Adrenal gland (tissue), 12 donors: Measurements from ENCODE around the gene MCF2L. TPM values are rescaled to one million over a fixed set of nuclear protein-coding genes. Genes with fewer than 3 reads are reported as not detected.

Source experiments
- DNase-seq, 7 donors: peaks; one replicate each; pipeline ENCODE4 v3.0.0-alpha.2; 2019 to 2020
- H3K27ac ChIP-seq, 5 donors: fragments of 200-600 bp; sonication (generic) in 4 of 5; 1 replicate in 3 of 5; 2 replicates in 2 of 5; pipeline versions ENCODE4 v1.5.1 to v1.8.0; 2016 to 2020; ENCODE audit warnings: mild to moderate bottlenecking in 1 of 5
- H3K27me3 ChIP-seq: fragments of 200-600 bp; 2 replicates; pipeline ENCODE4 v1.8.0; 2021
- H3K36me3 ChIP-seq, 2 donors: fragments of 200-600 bp; replicated peaks in 1 of 2; 1 replicate in 1 of 2; 2 replicates in 1 of 2; pipeline versions ENCODE4 v1.5.1 to v1.8.0; 2018 to 2022
- H3K4me1 ChIP-seq, 2 donors: fragments of 200-600 bp; replicated peaks in 1 of 2; 1 replicate in 1 of 2; 2 replicates in 1 of 2; pipeline versions ENCODE4 v1.5.1 to v1.8.0; 2018 to 2021
- H3K4me3 ChIP-seq, 4 donors: fragments of 200-600 bp; sonication (generic) in 3 of 4; one replicate each; pipeline ENCODE4 v1.5.1; 2016 to 2018
- H3K9me3 ChIP-seq, 3 donors: fragments of 200-600 bp; sonication (generic) in 1 of 3; replicated peaks in 1 of 3; 1 replicate in 2 of 3; 2 replicates in 1 of 3; pipeline versions ENCODE4 v1.5.1 to v1.8.0; 2016 to 2021
- POLR2A ChIP-seq, 2 donors: fragments of 450-650 bp; IDR thresholded peaks; one replicate each; pipeline ENCODE4 v1.6.1; 2017; ENCODE audit warnings: antibody characterized with exemption in 2 of 2, mild to moderate bottlenecking in 2 of 2, moderate library complexity in 1 of 2
- WGBS, 4 donors: extraction: QIAGEN DNeasy Blood & Tissue Kit in 2 of 4; methylation state at CpG; one replicate each; pipeline versions ENCODE4 v1.1.5 to v1.1.7; 2013 to 2017; 5-methylcytosine and 5-hydroxymethylcytosine counted together
- intact Hi-C, 2 donors: fragments of 100-400 bp; cut with DNase I; formaldehyde crosslinking; loops; one replicate each; pipeline versions ENCODE4 v1.14.1 to v1.15.0; 2022 to 2023
- polyA plus RNA-seq, 3 donors: library from polyadenylated mRNA; stranded (reverse); fragments of 200-250 nt in 2 of 3; fragments of 350-450 nt in 1 of 3; fragmentation: Illumina TruSeq in 1 of 3; extraction: RNeasy Lipid Tissue Mini Kit (QIAGEN cat#74804) in 1 of 3; gene quantifications; one replicate each; pipeline ENCODE4 v1.2.3, GENCODE V29; 2013 to 2014
- total RNA-seq, 9 donors: library from RNA; depleted of rRNA in 4 of 9; stranded (reverse); fragments of >200 nt in 4 of 9; fragments of 120-200 nt in 1 of 9; fragmentation: NEBNext Ultra II Directional in 1 of 9; extraction: Animal tissue kit (Norgen Biotek cat#: 25700) in 1 of 9; gene quantifications; one replicate each; pipeline versions ENCODE4 v1.1.0 to v1.2.4, GENCODE V29; 2013 to 2023
- TF ChIP-seq, protein P1 (sequence below), 6 experiments: fragments of 450-650 bp in 4 of 6; fragments of 200-600 bp in 2 of 6; sonication (generic) in 1 of 6; IDR thresholded peaks; 1 replicate in 5 of 6; 2 replicates in 1 of 6; pipeline versions ENCODE4 v1.5.1 to v1.8.0; 2016 to 2021; ENCODE audit warnings: antibody characterized with exemption in 6 of 6, mild to moderate bottlenecking in 2 of 6, moderate library complexity in 1 of 6
- donor health status: healthy with polysubstance abuse.
- donor health status: Bipolar disorder and iron deficiency.
- donor health status: DM: yes; HTN: yes; CAD: no.
- donor health status: DM: no; HTN: no; CAD: no.
- donor health status: DM: no; HTN: no; CAD: no.
- donor health status: DM: yes; HTN: yes; CAD: no.

MCF2L gene
- total and polyA plus RNA-seq, 12 donors, result 7.6 to 49.0 (median 15.3) TPM

DNA sequence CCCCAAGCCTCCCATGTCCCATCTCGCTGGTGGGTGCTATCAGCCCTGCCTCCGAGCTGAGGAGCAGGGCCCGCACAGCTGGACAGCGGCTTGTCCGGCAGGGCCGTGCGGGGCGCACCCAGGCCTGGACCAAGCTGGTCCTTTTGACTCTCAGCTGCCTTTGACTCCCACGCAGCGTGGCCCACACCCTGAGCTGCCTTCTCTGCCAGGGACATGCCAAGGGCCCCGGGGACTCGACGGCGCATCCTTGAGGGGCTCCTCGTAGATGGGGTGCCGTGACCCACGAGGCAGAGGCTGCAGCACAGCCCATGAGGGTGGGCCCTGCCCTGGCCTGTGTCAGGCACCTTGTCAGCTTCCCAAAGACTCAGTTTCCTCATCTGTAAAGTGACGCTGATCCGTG lies 97.7 kb downstream of the MCF2L start:
- Histone ChIP-seq H3K9me3 (no peaks in the 10 kb centered on the region), H3K4me3 (no peak overlapping the region), H3K4me1 (no peaks in the 10 kb centered on the region), H3K27me3 (no peaks in the 10 kb centered on the region), H3K27ac (no peak overlapping the region), H3K36me3 (no peaks in the 10 kb centered on the region)
- 83 to 91% (median 91%) methylated on average over 11 to 19 of the region's 19 CpGs; no CpG with 5 or more reads in 1 of the 4 donors for WGBS, 4 donors
- intact Hi-C loops, result no loop called here
- no peak for DNase-seq
- no peak for TF ChIP-seq POLR2A (IDR thresholded peaks at IDR 0.05)
- TF ChIP-seq, protein P1, sequence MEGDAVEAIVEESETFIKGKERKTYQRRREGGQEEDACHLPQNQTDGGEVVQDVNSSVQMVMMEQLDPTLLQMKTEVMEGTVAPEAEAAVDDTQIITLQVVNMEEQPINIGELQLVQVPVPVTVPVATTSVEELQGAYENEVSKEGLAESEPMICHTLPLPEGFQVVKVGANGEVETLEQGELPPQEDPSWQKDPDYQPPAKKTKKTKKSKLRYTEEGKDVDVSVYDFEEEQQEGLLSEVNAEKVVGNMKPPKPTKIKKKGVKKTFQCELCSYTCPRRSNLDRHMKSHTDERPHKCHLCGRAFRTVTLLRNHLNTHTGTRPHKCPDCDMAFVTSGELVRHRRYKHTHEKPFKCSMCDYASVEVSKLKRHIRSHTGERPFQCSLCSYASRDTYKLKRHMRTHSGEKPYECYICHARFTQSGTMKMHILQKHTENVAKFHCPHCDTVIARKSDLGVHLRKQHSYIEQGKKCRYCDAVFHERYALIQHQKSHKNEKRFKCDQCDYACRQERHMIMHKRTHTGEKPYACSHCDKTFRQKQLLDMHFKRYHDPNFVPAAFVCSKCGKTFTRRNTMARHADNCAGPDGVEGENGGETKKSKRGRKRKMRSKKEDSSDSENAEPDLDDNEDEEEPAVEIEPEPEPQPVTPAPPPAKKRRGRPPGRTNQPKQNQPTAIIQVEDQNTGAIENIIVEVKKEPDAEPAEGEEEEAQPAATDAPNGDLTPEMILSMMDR (IDR thresholded peaks at IDR 0.05), result no peak

DNA sequence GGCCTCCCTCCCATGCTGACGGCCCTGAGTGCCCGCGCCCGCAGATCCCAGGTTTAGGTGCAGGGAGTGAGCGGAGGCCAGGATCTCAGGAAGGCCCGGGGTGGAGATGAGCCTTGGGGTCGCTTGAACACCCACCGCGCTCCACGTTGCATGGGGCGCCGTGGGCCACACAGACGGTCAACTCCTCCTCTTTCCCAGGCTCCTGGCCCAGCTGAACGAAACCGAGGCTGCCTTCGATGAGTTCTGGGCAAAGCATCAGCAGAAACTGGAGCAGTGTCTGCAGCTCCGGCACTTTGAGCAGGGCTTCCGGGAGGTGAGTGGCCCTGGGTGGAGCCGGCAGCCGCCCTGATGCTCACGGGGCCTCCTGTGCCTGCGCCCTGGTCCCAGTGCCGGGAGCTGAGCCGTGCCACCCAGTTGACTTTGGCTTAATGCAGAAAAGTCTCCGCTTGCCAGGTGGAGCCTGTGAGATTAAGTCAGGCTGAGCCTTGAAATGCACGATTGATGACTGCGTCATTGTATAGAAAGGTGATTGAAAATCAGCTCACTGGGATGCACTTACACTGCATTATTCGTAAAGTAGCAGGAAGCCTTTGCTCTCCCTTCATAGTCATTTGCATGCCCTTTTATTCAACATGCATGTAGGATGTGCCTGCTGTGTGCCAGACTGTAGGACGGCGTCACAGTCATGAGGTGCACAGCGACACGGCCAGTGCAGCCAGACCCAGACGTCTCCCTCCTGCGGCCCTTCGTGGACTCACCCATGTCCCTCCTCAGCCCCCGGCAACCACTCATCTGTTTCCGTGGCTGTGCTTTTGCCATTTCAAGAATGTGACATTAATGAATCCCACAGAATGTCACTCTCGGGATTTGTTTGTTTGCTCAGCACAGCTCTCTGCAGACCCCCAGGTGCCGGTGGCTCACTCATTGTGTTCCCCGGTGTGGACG lies 101.1 kb downstream of the MCF2L start:
- no peaks in the 10 kb centered on the region for H3K9me3 ChIP-seq
- H3K4me1 ChIP-seq, result no peaks in the 10 kb centered on the region
- no peak overlapping the region for H3K27ac ChIP-seq
- DNase-seq, result no peak
- H3K27me3 ChIP-seq, result no peaks in the 10 kb centered on the region
- intact Hi-C loops, result no loop called here
- H3K36me3 ChIP-seq, result no peaks in the 10 kb centered on the region
- 82 to 89% (median 86%) methylated on average over 32 to 41 of the region's 41 CpGs for WGBS, 4 donors
- no peak overlapping the region for H3K4me3 ChIP-seq
- TF ChIP-seq POLR2A (IDR thresholded peaks at IDR 0.05), result no peak
- TF ChIP-seq, protein P1 (IDR thresholded peaks at IDR 0.05), result no peak

DNA sequence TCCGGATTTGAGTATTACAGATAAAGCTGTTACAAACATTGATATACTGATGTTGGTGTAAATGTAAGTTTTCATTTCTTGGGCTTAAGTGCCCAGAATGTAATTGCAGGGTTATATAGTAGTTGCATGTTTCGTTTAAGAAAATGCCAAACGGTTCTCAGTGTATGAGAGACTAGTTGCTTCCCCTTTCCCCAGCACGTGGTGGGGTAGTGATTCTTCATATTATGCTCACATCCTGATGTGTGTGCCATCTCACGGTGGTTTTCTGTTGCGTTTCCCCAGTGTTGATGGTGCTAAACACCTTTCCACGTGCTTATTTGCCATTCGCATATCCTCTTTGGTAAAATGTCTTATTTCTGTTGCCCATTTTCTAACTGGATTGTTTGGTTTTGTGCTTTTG lies 101.8 kb downstream of the MCF2L start:
- Histone ChIP-seq H3K27me3 (no peaks in the 10 kb centered on the region), H3K9me3 (no peaks in the 10 kb centered on the region), H3K4me1 (no peaks in the 10 kb centered on the region), H3K27ac (no peak overlapping the region), H3K36me3 (peaks cover 0 to 4% of the 10 kb centered on the region in 2 donors), H3K4me3 (no peak overlapping the region)
- no peak for DNase-seq
- 60 to 81% (median 72%) methylated on average over 8 of the region's 8 CpGs for WGBS, 4 donors
- intact Hi-C loops, result no loop called here
- TF ChIP-seq, protein P1 (IDR thresholded peaks at IDR 0.05), result no peak
- no peak for TF ChIP-seq POLR2A (IDR thresholded peaks at IDR 0.05)

DNA sequence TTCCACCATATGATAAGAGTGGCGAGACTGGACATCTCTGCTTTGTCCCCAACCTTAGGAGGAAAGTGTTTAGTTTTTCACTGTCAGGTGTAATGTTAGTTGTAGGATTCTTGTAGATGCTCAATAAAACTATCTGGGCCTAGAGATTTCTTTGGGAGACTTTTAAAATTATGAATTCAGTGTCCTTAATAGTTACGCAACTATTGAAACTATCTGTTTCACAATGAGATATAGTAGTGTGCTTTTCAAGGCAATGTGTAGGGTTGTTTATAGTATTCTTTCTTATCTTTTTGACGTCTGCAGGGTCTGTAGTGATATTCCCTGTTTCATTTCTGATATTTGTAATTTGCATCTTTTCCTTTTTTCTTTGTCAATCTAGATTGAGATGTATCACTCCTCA lies 103.4 kb downstream of the MCF2L start:
- 75 to 83% (median 77%) methylated on average over 3 of the region's 3 CpGs for WGBS, 4 donors
- TF ChIP-seq, protein P1 (IDR thresholded peaks at IDR 0.05), result no peak
- no peak for TF ChIP-seq POLR2A (IDR thresholded peaks at IDR 0.05)
- DNase-seq, result no peak
- H3K36me3 ChIP-seq, result peaks cover 0 to 13% of the 10 kb centered on the region in 2 donors
- no peaks in the 10 kb centered on the region for H3K9me3 ChIP-seq
- no peaks in the 10 kb centered on the region for H3K27me3 ChIP-seq
- H3K4me3 ChIP-seq, result no peak overlapping the region
- intact Hi-C loops, result no loop called here
- H3K27ac ChIP-seq, result no peak overlapping the region
- H3K4me1 ChIP-seq, result no peaks in the 10 kb centered on the region
